Thyroid gland (tissue), 4 donors: ENCODE results near the gene DPF3. TPM values are rescaled to one million over a fixed set of nuclear protein-coding genes. Genes with fewer than 3 reads are reported as not detected.

Experiments used
- DNase-seq, 2 donors: peaks; one replicate each; pipeline ENCODE4 v3.0.0-alpha.2; 2019
- H3K27ac ChIP-seq, 3 donors: fragments of 200-600 bp; sonication (generic); 1 replicate in 2 of 3; 2 replicates in 1 of 3; pipeline ENCODE4 v1.5.1; 2016 to 2019; ENCODE audit warnings: mild to moderate bottlenecking in 1 of 3, moderate library complexity in 1 of 3
- H3K27me3 ChIP-seq: fragments of 200-600 bp; sonication (generic); one replicate; pipeline ENCODE4 v1.5.1; 2019
- H3K36me3 ChIP-seq, 2 donors: fragments of 200-600 bp; sonication (generic); one replicate each; pipeline ENCODE4 v1.5.1; 2016 to 2019
- H3K4me1 ChIP-seq, 2 donors: fragments of 200-600 bp; sonication (generic); one replicate each; pipeline ENCODE4 v1.5.1; 2017 to 2019
- H3K4me3 ChIP-seq, 3 donors: fragments of 200-600 bp; sonication (generic); replicated peaks in 1 of 3; 1 replicate in 2 of 3; 2 replicates in 1 of 3; pipeline ENCODE4 v1.5.1; 2016; ENCODE audit warnings: mild to moderate bottlenecking in 1 of 3
- H3K9me3 ChIP-seq: fragments of 200-600 bp; sonication (generic); one replicate; pipeline ENCODE4 v1.5.1; 2017
- CTCF ChIP-seq, 6 experiments: fragments of 200-600 bp in 3 of 6; fragments of 450-650 bp in 3 of 6; sonication (generic) in 3 of 6; IDR thresholded peaks; one replicate each; pipeline ENCODE4 v1.5.1; 2016 to 2019; ENCODE audit warnings: antibody characterized with exemption in 6 of 6, mild to moderate bottlenecking in 2 of 6, inconsistent platforms in 1 of 6, moderate library complexity in 1 of 6
- POLR2A ChIP-seq, 2 donors: fragments of 450-650 bp; IDR thresholded peaks; one replicate each; pipeline ENCODE4 v1.6.1; 2017; ENCODE audit warnings: antibody characterized with exemption in 2 of 2, mild to moderate bottlenecking in 2 of 2, moderate library complexity in 1 of 2
- WGBS, 2 donors: methylation state at CpG; one replicate each; pipeline ENCODE4 v1.1.5; 2017; 5-methylcytosine and 5-hydroxymethylcytosine counted together
- intact Hi-C: fragments of 100-400 bp; cut with DNase I; formaldehyde crosslinking; loops from one replicate; pipeline ENCODE4 v1.15.1; 2023
- total RNA-seq, 4 donors: library from RNA; depleted of rRNA; stranded (reverse); fragments of >200 nt; gene quantifications; one replicate each; pipeline ENCODE4 v1.2.3, GENCODE V29; 2016

Gene DPF3
- total RNA-seq, 4 donors from 2014 or later, result 0.27 to 3.3 (median 1.3) TPM

- Histone ChIP-seq H3K36me3 (no peaks in the 10 kb centered on the region), H3K27me3 (no peaks in the 10 kb centered on the region), H3K27ac (no peak overlapping the region), H3K4me3 (no peak overlapping the region), H3K9me3 (no peaks in the 10 kb centered on the region), H3K4me1 (peaks cover 0 to 8% of the 10 kb centered on the region in 2 donors)
- DNase-seq, result no peak
- WGBS, 2 donors, result 65 to 70% methylated on average over 9 of the region's 9 CpGs
- TF ChIP-seq POLR2A (IDR thresholded peaks at IDR 0.05) (no peak), CTCF (IDR thresholded peaks at IDR 0.05) (no peak)
- intact Hi-C loops, result no loop called here
Observed at GRCh38 chr14:72917094-72917802, 23.3 kb upstream of the DPF3 start.

GRCh38 chr14:72916174-72916573, 22.3 kb upstream of the DPF3 start:
- no peak overlapping the region for H3K27ac ChIP-seq
- intact Hi-C loops, result no loop called here
- WGBS, 2 donors, result 66 to 73% methylated on average over 6 of the region's 6 CpGs
- H3K9me3 ChIP-seq, result no peaks in the 10 kb centered on the region
- H3K27me3 ChIP-seq, result no peaks in the 10 kb centered on the region
- no peak for TF ChIP-seq POLR2A (IDR thresholded peaks at IDR 0.05)
- no peak for TF ChIP-seq CTCF (IDR thresholded peaks at IDR 0.05)
- H3K4me3 ChIP-seq, result no peak overlapping the region
- H3K4me1 ChIP-seq, result peaks cover 0 to 8% of the 10 kb centered on the region in 2 donors
- H3K36me3 ChIP-seq, result no peaks in the 10 kb centered on the region
- DNase-seq, result no peak

- intact Hi-C loops, result no loop called here
- no peak overlapping the region for H3K4me3 ChIP-seq
- no peak overlapping the region for H3K27ac ChIP-seq
- H3K36me3 ChIP-seq, result no peaks in the 10 kb centered on the region
- H3K27me3 ChIP-seq, result no peaks in the 10 kb centered on the region
- 60 to 66% methylated on average over 2 of the region's 2 CpGs for WGBS, 2 donors
- H3K9me3 ChIP-seq, result no peaks in the 10 kb centered on the region
- TF ChIP-seq CTCF (IDR thresholded peaks at IDR 0.05), result no peak
- no peak for TF ChIP-seq POLR2A (IDR thresholded peaks at IDR 0.05)
- DNase-seq, result no peak
- peaks cover 2 to 14% of the 10 kb centered on the region in 2 donors for H3K4me1 ChIP-seq
Observed at GRCh38 chr14:72913809-72914208, 19.9 kb upstream of the DPF3 start.

- peak overlapping the region in 2 of 3 donors; percentile 30 to 57 for H3K27ac ChIP-seq
- no peaks in the 10 kb centered on the region for H3K9me3 ChIP-seq
- 19 to 37% methylated on average over 5 of the region's 5 CpGs for WGBS, 2 donors
- H3K36me3 ChIP-seq, result no peaks in the 10 kb centered on the region
- DNase-seq, result no peak
- no peaks in the 10 kb centered on the region for H3K27me3 ChIP-seq
- H3K4me3 ChIP-seq, result no peak overlapping the region
- H3K4me1 ChIP-seq, result peaks cover 4 to 10% of the 10 kb centered on the region in 2 donors
- TF ChIP-seq POLR2A (IDR thresholded peaks at IDR 0.05) (no peak), CTCF (IDR thresholded peaks at IDR 0.05) (no peak)
- intact Hi-C loops, result no loop called here
Observed at GRCh38 chr14:72909163-72909562, 15.3 kb upstream of the DPF3 start.

- WGBS, 2 donors, result 69 to 78% methylated on average over 5 of the region's 5 CpGs
- H3K9me3 ChIP-seq, result no peaks in the 10 kb centered on the region
Observed at GRCh38 chr14:72907886-72908285, 14.0 kb upstream of the DPF3 start.

More at GRCh38 chr14:72907886-72908285, 14.0 kb upstream of the DPF3 start:
- intact Hi-C loops, result no loop called here
- TF ChIP-seq POLR2A (IDR thresholded peaks at IDR 0.05) (no peak), CTCF (IDR thresholded peaks at IDR 0.05) (no peak)
- no peak overlapping the region for H3K4me3 ChIP-seq
- H3K27ac ChIP-seq, result no peak overlapping the region
- H3K27me3 ChIP-seq, result no peaks in the 10 kb centered on the region
- no peak for DNase-seq
- no peaks in the 10 kb centered on the region for H3K36me3 ChIP-seq
- peaks cover 4 to 10% of the 10 kb centered on the region in 2 donors for H3K4me1 ChIP-seq
